Ascending aorta (tissue), 2 donors: ENCODE data around the gene AP2A2. TPM values are rescaled to one million over a fixed set of nuclear protein-coding genes. Genes with fewer than 3 reads are reported as not detected.
"Not testable (repeated sequence)": the region's sequence is repeated elsewhere in the genome, so short reads cannot be mapped to it uniquely, and the experiment has no call there.

Experiments
- DNase-seq, 2 donors: peaks; one replicate each; pipeline ENCODE4 v3.0.0-alpha.2; 2019; ENCODE audit warnings: low spot score in 2 of 2
- H3K27ac ChIP-seq, 2 donors: fragments of 200-600 bp; sonication (generic); one replicate each; pipeline ENCODE4 v1.5.1; 2016 to 2017; ENCODE audit warnings: mild to moderate bottlenecking in 1 of 2
- H3K27me3 ChIP-seq: fragments of 200-600 bp; sonication (generic); one replicate; pipeline ENCODE4 v1.5.1; 2017
- H3K36me3 ChIP-seq, 2 donors: fragments of 200-600 bp; sonication (generic); one replicate each; pipeline ENCODE4 v1.5.1; 2016
- H3K4me1 ChIP-seq, 2 donors: fragments of 200-600 bp; sonication (generic); one replicate each; pipeline ENCODE4 v1.5.1; 2016 to 2017; ENCODE audit warnings: mild to moderate bottlenecking in 1 of 2
- H3K4me3 ChIP-seq, 2 donors: fragments of 200-600 bp; sonication (generic); one replicate each; pipeline ENCODE4 v1.5.1; 2016 to 2017; ENCODE audit warnings: mild to moderate bottlenecking in 1 of 2
- H3K9me3 ChIP-seq, 2 donors: fragments of 200-600 bp; sonication (generic); one replicate each; pipeline ENCODE4 v1.5.1; 2016
- intact Hi-C: fragments of 100-400 bp; cut with DNase I; formaldehyde crosslinking; loops from one replicate; pipeline ENCODE4 v1.15.1; 2023
- total RNA-seq: library from RNA; depleted of rRNA; stranded (reverse); fragments of >200 nt; gene quantifications from one replicate; pipeline ENCODE4 v1.1.0, GENCODE V29; 2016
- TF ChIP-seq, protein P1 (sequence below), 3 experiments: fragments of 200-600 bp in 2 of 3; fragments of 450-650 bp in 1 of 3; sonication (generic) in 2 of 3; IDR thresholded peaks; one replicate each; pipeline ENCODE4 v1.5.1; 2016 to 2019; ENCODE audit warnings: antibody characterized with exemption in 3 of 3, mild to moderate bottlenecking in 1 of 3, moderate library complexity in 1 of 3

AP2A2 gene
- total RNA-seq, 1 donor from 2014 or later, result 118 TPM

- TF ChIP-seq, protein P1, sequence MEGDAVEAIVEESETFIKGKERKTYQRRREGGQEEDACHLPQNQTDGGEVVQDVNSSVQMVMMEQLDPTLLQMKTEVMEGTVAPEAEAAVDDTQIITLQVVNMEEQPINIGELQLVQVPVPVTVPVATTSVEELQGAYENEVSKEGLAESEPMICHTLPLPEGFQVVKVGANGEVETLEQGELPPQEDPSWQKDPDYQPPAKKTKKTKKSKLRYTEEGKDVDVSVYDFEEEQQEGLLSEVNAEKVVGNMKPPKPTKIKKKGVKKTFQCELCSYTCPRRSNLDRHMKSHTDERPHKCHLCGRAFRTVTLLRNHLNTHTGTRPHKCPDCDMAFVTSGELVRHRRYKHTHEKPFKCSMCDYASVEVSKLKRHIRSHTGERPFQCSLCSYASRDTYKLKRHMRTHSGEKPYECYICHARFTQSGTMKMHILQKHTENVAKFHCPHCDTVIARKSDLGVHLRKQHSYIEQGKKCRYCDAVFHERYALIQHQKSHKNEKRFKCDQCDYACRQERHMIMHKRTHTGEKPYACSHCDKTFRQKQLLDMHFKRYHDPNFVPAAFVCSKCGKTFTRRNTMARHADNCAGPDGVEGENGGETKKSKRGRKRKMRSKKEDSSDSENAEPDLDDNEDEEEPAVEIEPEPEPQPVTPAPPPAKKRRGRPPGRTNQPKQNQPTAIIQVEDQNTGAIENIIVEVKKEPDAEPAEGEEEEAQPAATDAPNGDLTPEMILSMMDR (IDR thresholded peaks at IDR 0.05), result no peak
- intact Hi-C loops, result no loop called here
- no peaks in the 10 kb centered on the region for H3K27me3 ChIP-seq
- H3K27ac ChIP-seq, result no peak overlapping the region
- no peak for DNase-seq
- no peak overlapping the region for H3K4me3 ChIP-seq
- no peaks in the 10 kb centered on the region for H3K4me1 ChIP-seq
- peaks cover 32 to 34% of the 10 kb centered on the region in 2 donors for H3K36me3 ChIP-seq
- no peaks in the 10 kb centered on the region for H3K9me3 ChIP-seq
These were observed 89.4 kb downstream of the AP2A2 start for GRCh38 chr11:1015064-1015463.

DNA sequence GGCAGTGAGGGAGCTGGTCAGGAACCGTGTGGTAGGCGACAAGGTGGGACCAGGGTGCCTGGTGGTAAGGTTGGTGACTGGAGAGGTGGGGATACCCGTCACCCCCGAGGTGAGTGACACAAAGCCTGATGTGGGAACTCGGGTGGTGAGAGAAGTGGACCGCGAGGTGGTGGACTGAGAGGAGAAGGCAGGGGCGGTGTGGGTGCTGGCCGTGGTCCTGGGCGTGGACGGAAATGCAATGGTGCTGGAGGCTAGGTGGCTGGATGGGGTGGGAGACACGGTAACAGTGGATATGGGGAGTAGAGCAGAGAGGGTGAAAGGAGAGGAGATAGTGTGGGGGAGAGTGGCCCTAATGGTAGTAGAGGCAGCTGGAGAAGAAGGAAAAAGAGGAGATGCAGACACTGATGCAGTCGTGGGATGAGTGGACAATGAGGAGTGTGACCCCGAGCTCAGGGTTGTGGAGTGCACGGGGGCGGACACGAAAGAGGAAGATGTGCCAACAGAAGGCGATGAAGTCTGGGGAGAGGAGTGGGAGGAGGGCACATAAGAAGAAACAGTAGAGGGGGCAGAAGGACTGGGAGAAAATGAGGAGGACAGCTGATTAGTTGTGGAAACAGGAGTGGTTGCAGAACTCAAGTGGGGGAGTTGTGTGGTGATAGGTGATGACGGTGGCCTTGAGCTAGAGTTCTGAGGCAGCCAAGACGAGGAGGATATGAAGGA, 90.3 kb downstream of the AP2A2 start:
- Histone ChIP-seq H3K36me3 (peaks cover 23 to 25% of the 10 kb centered on the region in 2 donors), H3K27ac (no peak overlapping the region), H3K9me3 (no peaks in the 10 kb centered on the region), H3K4me3 (no peak overlapping the region), H3K27me3 (no peaks in the 10 kb centered on the region), H3K4me1 (no peaks in the 10 kb centered on the region)
- TF ChIP-seq, protein P1 (IDR thresholded peaks at IDR 0.05), result no peak
- intact Hi-C loops, result no loop called here
- no peak for DNase-seq

- DNase-seq, H3K9me3 ChIP-seq, intact Hi-C loops: not testable (repeated sequence)
These were observed 91.0 kb downstream of the AP2A2 start for GRCh38 chr11:1016610-1017126.

DNA sequence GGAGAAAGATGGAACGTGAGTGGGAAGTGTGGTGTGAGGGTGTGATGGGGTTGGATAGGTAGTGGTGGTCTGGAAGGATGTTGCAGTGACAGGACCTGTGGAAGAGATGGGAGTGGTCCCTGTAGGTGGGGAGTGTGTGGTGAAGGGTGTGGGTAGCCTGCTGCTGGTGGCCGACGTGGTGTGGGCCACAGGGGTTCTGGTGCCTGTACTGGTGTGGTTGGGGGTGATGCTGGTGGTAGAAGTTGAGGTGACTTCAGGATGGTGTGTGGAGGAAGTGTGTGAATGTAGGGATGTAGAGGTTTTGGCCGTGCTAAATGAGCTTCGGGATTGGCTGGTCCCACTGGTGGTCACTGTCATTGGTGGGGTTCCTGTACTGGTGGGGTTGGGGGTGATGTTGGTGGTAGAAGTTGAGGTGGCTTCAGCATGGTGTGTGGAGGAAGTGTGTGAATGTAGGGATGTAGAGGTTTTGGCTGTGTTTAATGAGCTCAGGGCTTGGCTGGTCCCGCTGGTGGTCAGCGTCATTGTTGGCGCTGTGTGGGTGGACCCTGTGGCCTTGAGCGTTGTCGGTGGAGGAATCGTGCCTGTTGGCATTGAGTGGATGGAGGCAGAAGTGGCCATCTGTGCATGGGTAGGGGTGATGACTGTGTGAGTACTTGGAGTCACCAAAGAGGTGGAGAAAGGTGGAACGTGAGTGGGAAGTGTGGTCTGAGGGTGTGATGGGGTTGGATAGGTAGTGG, 91.8 kb downstream of the AP2A2 start:
- no peak for DNase-seq
- H3K27me3 ChIP-seq, result no peaks in the 10 kb centered on the region
- intact Hi-C loops, result no loop called here

More at GRCh38 chr11:1016610-1017126, 91.0 kb downstream of the AP2A2 start:
- peaks cover 16 to 18% of the 10 kb centered on the region in 2 donors for H3K36me3 ChIP-seq
- H3K27me3 ChIP-seq, H3K27ac ChIP-seq, H3K4me3 ChIP-seq, H3K4me1 ChIP-seq: not testable (repeated sequence)

GRCh38 chr11:1018091-1018490, 92.4 kb downstream of the AP2A2 start:
- Histone ChIP-seq H3K27ac (no peak overlapping the region), H3K27me3 (no peaks in the 10 kb centered on the region), H3K9me3 (no peaks in the 10 kb centered on the region), H3K36me3 (peaks cover 2 to 4% of the 10 kb centered on the region in 2 donors), H3K4me3 (no peak overlapping the region), H3K4me1 (no peaks in the 10 kb centered on the region)
- intact Hi-C loops, result no loop called here
- TF ChIP-seq, protein P1 (IDR thresholded peaks at IDR 0.05), result no peak
- no peak for DNase-seq

More for the DNA sequence above, 91.8 kb downstream of the AP2A2 start:
- TF ChIP-seq, protein P1 (IDR thresholded peaks at IDR 0.05), result no peak
- H3K36me3 ChIP-seq, result peaks cover 8 to 11% of the 10 kb centered on the region in 2 donors
- H3K4me1 ChIP-seq, result no peaks in the 10 kb centered on the region
- no peak overlapping the region for H3K27ac ChIP-seq
- H3K9me3 ChIP-seq, result no peaks in the 10 kb centered on the region
- H3K4me3 ChIP-seq, result no peak overlapping the region
